Thoracic aorta (tissue), 2 donors: ENCODE results near the gene SPHK1. TPM values are rescaled to one million over a fixed set of nuclear protein-coding genes. Genes with fewer than 3 reads are reported as not detected.
"Not testable (repeated sequence)": the region's sequence is repeated elsewhere in the genome, so short reads cannot be mapped to it uniquely, and the experiment has no call there.

Experiments
- ATAC-seq: fragments of 150-250 bp; one replicate; pipeline ENCODE4 v1.8.0; 2017; ENCODE audit warnings: low read depth; ENCODE audit not compliant: insufficient number of reproducible peaks, low FRiP score
- DNase-seq: peaks from one replicate; pipeline ENCODE4 v3.0.0-alpha.2; 2020; ENCODE audit warnings: low spot score
- H3K27ac ChIP-seq, 2 donors: fragments of 200-600 bp; sonication (generic); 1 replicate in 1 of 2; 2 replicates in 1 of 2; pipeline ENCODE4 v1.5.1; 2016; ENCODE audit warnings: mild to moderate bottlenecking in 2 of 2, moderate library complexity in 2 of 2
- H3K27me3 ChIP-seq: fragments of 200-600 bp; sonication (generic); replicated peaks from 2 replicates; pipeline ENCODE4 v1.6.0; 2016; ENCODE audit warnings: mild to moderate bottlenecking; ENCODE audit not compliant: insufficient read depth
- H3K36me3 ChIP-seq: fragments of 200-600 bp; sonication (generic); one replicate; pipeline ENCODE4 v1.5.1; 2016
- H3K4me1 ChIP-seq, 2 donors: fragments of 200-600 bp; sonication (generic); 1 replicate in 1 of 2; 2 replicates in 1 of 2; pipeline versions ENCODE4 v1.5.1 to v1.6.0; 2016; ENCODE audit warnings: low read depth in 2 of 2, mild to moderate bottlenecking in 1 of 2; ENCODE audit not compliant: control insufficient read depth in 1 of 2
- H3K4me3 ChIP-seq: fragments of 200-600 bp; sonication (generic); 2 replicates; pipeline ENCODE4 v1.5.1; 2016; ENCODE audit warnings: mild to moderate bottlenecking
- H3K9me3 ChIP-seq: fragments of 200-600 bp; sonication (generic); 2 replicates; pipeline ENCODE4 v1.5.1; 2016
- total RNA-seq, 2 donors: library from RNA; depleted of rRNA; stranded (reverse); fragments of >200 nt; gene quantifications; one replicate each; pipeline versions ENCODE4 v1.1.0 to v1.2.3, GENCODE V29; 2016
- TF ChIP-seq, protein P1 (sequence below): fragments of 200-600 bp; sonication (generic); IDR thresholded peaks from one replicate; pipeline ENCODE4 v1.5.1; 2019; ENCODE audit warnings: antibody characterized with exemption

The SPHK1 gene
- total RNA-seq, 2 donors from 2014 or later = 46.8 to 47.4 TPM

GRCh38 chr17:76357597-76358158 is 26.7 kb upstream of the SPHK1 start:
- H3K27ac ChIP-seq = no peak overlapping the region
- ATAC-seq = no peak
- TF ChIP-seq, protein P1, sequence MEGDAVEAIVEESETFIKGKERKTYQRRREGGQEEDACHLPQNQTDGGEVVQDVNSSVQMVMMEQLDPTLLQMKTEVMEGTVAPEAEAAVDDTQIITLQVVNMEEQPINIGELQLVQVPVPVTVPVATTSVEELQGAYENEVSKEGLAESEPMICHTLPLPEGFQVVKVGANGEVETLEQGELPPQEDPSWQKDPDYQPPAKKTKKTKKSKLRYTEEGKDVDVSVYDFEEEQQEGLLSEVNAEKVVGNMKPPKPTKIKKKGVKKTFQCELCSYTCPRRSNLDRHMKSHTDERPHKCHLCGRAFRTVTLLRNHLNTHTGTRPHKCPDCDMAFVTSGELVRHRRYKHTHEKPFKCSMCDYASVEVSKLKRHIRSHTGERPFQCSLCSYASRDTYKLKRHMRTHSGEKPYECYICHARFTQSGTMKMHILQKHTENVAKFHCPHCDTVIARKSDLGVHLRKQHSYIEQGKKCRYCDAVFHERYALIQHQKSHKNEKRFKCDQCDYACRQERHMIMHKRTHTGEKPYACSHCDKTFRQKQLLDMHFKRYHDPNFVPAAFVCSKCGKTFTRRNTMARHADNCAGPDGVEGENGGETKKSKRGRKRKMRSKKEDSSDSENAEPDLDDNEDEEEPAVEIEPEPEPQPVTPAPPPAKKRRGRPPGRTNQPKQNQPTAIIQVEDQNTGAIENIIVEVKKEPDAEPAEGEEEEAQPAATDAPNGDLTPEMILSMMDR = no peak

GRCh38 chr17:76359375-76359774 is 25.0 kb upstream of the SPHK1 start:
- H3K27ac ChIP-seq = no peak overlapping the region
- no peaks in the 10 kb centered on the region for H3K27me3 ChIP-seq
- no peaks in the 10 kb centered on the region for H3K9me3 ChIP-seq
- no peak overlapping the region for H3K4me3 ChIP-seq
- DNase-seq = no peak
- TF ChIP-seq, protein P1 = no peak
- H3K36me3 ChIP-seq = no peaks in the 10 kb centered on the region
- no peak for ATAC-seq
- H3K4me1 ChIP-seq = peaks cover 0 to 1% of the 10 kb centered on the region in 2 donors

More at GRCh38 chr17:76357597-76358158, 26.7 kb upstream of the SPHK1 start:
- Histone ChIP-seq H3K4me1 (peaks cover 0 to 4% of the 10 kb centered on the region in 2 donors), H3K4me3 (no peak overlapping the region), H3K36me3 (no peaks in the 10 kb centered on the region), H3K27me3 (no peaks in the 10 kb centered on the region), H3K9me3 (no peaks in the 10 kb centered on the region)
- no peak for DNase-seq

DNA sequence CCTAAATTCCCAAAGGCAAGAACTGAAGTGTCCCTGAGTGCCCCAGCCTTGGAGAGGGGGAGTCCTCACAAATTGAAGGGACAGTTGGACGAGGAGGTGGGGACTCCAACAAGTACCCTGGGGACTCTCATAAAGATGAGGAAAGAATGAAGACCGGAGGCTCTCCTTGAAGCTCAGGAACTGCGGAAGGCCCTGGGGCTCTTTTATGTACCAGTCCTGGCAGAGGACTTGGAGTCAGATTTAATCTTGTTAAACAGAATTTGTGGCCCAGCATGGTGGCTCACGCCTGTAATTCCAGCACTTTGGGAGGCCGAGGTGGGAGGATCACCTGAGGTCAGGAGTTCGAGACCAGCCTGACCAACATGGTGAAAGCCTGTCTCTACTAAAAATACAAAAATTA is 24.6 kb upstream of the SPHK1 start:
- H3K36me3 ChIP-seq, H3K27ac ChIP-seq, H3K4me1 ChIP-seq, DNase-seq, H3K9me3 ChIP-seq, ATAC-seq, H3K27me3 ChIP-seq, H3K4me3 ChIP-seq: not testable (repeated sequence)

DNA sequence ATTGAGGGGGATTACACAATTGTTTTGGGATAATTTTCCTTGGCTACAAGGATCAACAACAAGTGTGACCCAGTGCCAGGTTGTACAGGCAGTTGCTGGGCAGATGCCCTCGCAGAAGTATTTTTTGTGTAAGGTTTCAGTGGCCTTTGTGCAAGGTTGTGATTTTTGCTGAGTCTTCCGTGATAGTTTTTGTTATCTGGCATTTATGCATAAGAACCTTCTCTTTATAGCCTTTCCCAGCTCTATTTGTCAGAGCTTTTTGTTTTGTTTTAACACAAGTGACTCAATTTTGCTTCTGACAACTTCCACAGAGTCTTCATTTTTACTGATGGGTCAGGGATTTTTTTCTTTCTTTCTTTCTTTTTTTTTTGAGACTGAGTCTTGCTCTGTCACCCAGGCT is 23.9 kb upstream of the SPHK1 start:
- H3K4me1 ChIP-seq = no peaks in the 10 kb centered on the region
- DNase-seq (no peak), ATAC-seq (no peak)
- no peaks in the 10 kb centered on the region for H3K36me3 ChIP-seq
- H3K27me3 ChIP-seq = no peaks in the 10 kb centered on the region
- TF ChIP-seq, protein P1 = no peak
- no peak overlapping the region for H3K4me3 ChIP-seq
- H3K27ac ChIP-seq = no peak overlapping the region
- H3K9me3 ChIP-seq = no peaks in the 10 kb centered on the region

DNA sequence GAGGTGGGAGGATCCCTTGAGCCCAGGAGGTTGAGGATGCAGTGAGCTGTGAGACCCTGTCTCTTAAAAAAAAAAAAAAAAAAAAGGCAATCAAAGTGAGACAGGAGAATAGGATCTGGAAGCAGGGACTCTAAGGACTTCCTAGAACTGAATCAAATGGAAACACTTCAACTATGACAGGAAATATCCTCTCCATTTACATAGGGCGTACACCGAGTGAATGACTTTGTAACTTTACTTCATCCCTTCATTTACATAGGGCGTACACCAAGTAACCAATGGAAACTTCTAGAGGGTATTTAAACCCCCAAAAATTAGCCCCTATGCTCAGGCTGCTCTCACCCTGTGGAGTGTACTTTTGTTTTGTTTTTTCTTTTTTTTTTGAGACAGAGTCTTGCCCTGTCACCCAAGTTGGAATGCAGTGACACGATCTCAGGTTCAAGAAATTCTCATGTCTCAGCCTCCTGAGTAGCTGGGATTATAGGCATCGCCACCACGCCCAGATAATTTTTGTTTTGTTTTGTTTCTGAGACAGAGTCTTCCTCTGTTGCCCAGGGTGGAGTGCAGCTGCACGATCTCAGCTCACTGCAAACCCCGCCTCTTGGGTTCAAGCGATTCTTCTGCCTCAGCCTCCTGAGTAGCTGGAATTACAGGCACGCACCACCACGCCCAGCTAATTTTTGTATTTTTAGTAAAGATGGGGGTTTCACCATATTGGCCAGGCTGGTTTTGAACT is 21.1 kb upstream of the SPHK1 start:
- no peaks in the 10 kb centered on the region for H3K36me3 ChIP-seq
- TF ChIP-seq, protein P1 = no peak
- no peak for DNase-seq
- no peaks in the 10 kb centered on the region for H3K9me3 ChIP-seq
- no peaks in the 10 kb centered on the region for H3K4me1 ChIP-seq
- H3K27ac ChIP-seq = no peak overlapping the region
- H3K27me3 ChIP-seq = no peaks in the 10 kb centered on the region
- ATAC-seq = no peak
- no peak overlapping the region for H3K4me3 ChIP-seq
